Ascending aorta (tissue), 2 donors: ENCODE data around the gene SMS. TPM values are rescaled to one million over a fixed set of nuclear protein-coding genes. Genes with fewer than 3 reads are reported as not detected.

ENCODE experiments used
- DNase-seq, 2 donors: peaks; one replicate each; pipeline ENCODE4 v3.0.0-alpha.2; 2019; ENCODE audit warnings: low spot score in 2 of 2
- H3K27ac ChIP-seq, 2 donors: fragments of 200-600 bp; sonication (generic); one replicate each; pipeline ENCODE4 v1.5.1; 2016 to 2017; ENCODE audit warnings: mild to moderate bottlenecking in 1 of 2
- H3K27me3 ChIP-seq: fragments of 200-600 bp; sonication (generic); one replicate; pipeline ENCODE4 v1.5.1; 2017
- H3K36me3 ChIP-seq, 2 donors: fragments of 200-600 bp; sonication (generic); one replicate each; pipeline ENCODE4 v1.5.1; 2016
- H3K4me1 ChIP-seq, 2 donors: fragments of 200-600 bp; sonication (generic); one replicate each; pipeline ENCODE4 v1.5.1; 2016 to 2017; ENCODE audit warnings: mild to moderate bottlenecking in 1 of 2
- H3K4me3 ChIP-seq, 2 donors: fragments of 200-600 bp; sonication (generic); one replicate each; pipeline ENCODE4 v1.5.1; 2016 to 2017; ENCODE audit warnings: mild to moderate bottlenecking in 1 of 2
- H3K9me3 ChIP-seq, 2 donors: fragments of 200-600 bp; sonication (generic); one replicate each; pipeline ENCODE4 v1.5.1; 2016
- CTCF ChIP-seq, 3 experiments: fragments of 200-600 bp in 2 of 3; fragments of 450-650 bp in 1 of 3; sonication (generic) in 2 of 3; IDR thresholded peaks; one replicate each; pipeline ENCODE4 v1.5.1; 2016 to 2019; ENCODE audit warnings: antibody characterized with exemption in 3 of 3, mild to moderate bottlenecking in 1 of 3, moderate library complexity in 1 of 3
- intact Hi-C: fragments of 100-400 bp; cut with DNase I; formaldehyde crosslinking; loops from one replicate; pipeline ENCODE4 v1.15.1; 2023
- total RNA-seq: library from RNA; depleted of rRNA; stranded (reverse); fragments of >200 nt; gene quantifications from one replicate; pipeline ENCODE4 v1.1.0, GENCODE V29; 2016

The SMS gene
- total RNA-seq, 1 donor from 2014 or later: 35.1 TPM

- Histone ChIP-seq H3K9me3 (no peaks in the 10 kb centered on the region), H3K27ac (no peak overlapping the region), H3K4me3 (no peak overlapping the region), H3K4me1 (peaks cover 0 to 6% of the 10 kb centered on the region in 2 donors), H3K36me3 (no peaks in the 10 kb centered on the region), H3K27me3 (no peaks in the 10 kb centered on the region)
- DNase-seq: no peak
- intact Hi-C loops: loop anchor here (10.0 kb wide), 1 partner anchor 1425 kb away; no protein-coding TSS in a partner anchor
- no peak for TF ChIP-seq CTCF (IDR thresholded peaks at IDR 0.05)
Measured at GRCh38 chrX:21959362-21960051, 19.0 kb downstream of the SMS start.

DNA sequence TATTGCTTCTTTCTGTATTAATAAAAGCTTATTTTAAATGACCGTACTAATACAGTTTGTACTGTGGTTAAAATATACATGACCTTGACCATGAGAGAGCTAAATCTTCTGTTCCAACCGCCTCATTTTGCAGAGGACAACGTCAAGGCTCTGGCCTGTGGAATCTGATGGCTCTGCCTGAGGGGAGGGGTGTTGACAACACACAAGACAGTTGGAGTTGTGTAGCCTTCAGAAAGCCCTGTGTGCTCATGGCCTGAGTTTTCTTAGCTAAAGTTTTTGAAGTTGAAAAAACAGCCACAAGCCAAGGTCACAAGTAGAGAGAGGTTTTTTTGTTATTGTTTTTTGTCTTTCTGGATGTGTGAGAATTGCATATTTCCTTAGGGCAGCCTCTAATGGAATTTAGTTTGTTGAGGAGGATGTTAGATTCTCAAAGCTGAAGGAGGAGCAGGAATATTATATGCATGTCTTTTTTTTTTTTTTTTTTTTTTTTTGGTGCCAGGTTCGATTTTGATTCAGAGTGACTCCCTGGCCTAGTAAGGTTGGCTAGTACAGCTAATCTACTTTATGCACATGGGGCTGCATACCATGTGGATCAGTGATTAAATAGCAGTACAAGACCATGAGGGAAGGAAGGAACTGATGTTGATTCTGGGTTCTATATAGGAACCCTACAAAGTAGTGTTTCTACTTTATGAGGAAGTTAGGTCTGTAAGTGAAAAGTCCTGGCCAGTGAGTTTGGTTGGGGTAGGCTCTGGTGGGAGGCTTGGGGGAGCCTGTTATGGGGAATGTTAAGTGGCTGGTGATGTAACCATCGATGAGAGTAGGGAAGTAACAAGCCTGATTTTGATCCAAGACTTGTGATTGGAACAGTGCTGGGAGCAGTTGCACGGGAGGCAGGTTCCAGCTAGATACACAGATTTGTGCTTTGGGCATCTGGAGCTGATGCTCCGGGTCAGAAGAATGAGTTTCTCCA is 20.3 kb downstream of the SMS start:
- Histone ChIP-seq H3K4me1 (peaks cover 0 to 6% of the 10 kb centered on the region in 2 donors), H3K27ac (peak overlapping the region; percentile 14 to 18), H3K4me3 (no peak overlapping the region), H3K9me3 (no peaks in the 10 kb centered on the region), H3K27me3 (no peaks in the 10 kb centered on the region), H3K36me3 (no peaks in the 10 kb centered on the region)
- DNase-seq: no peak
- intact Hi-C loops: loop anchor here (10.0 kb wide), 1 partner anchor 1426 kb away; no protein-coding TSS in a partner anchor
- TF ChIP-seq CTCF (IDR thresholded peaks at IDR 0.05): no peak

DNA sequence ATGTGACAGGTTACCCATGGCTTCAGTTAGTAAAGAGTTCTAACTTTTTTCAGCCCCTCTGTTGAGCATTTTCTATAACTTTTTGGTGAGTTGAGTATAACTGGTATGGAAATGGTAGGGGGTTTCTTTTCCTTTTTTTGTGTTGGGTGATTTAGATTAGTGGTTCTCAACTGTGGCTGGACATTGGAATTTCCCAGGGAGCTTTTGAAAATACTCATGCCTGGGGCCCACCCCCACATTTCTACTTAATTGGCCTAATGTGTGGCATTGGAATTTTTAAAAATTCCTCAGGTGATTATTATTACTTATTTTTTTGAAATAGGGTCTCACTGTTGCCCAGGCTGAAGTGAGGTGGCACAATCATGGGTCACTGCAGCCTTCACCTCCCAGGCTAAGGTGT is 21.9 kb downstream of the SMS start:
- intact Hi-C loops: loop anchor here (10.0 kb wide), 1 partner anchor 1428 kb away; no protein-coding TSS in a partner anchor
- TF ChIP-seq CTCF (IDR thresholded peaks at IDR 0.05): no peak
- Histone ChIP-seq H3K4me1 (peaks cover 0 to 6% of the 10 kb centered on the region in 2 donors), H3K27me3 (no peaks in the 10 kb centered on the region), H3K27ac (peak overlapping the region in 1 of 2 donors; percentile 76), H3K36me3 (no peaks in the 10 kb centered on the region), H3K4me3 (no peak overlapping the region), H3K9me3 (no peaks in the 10 kb centered on the region)
- no peak for DNase-seq

GRCh38 chrX:21963269-21963668 is 22.8 kb downstream of the SMS start:
- H3K27me3 ChIP-seq: no peaks in the 10 kb centered on the region
- H3K9me3 ChIP-seq: no peaks in the 10 kb centered on the region
- peaks cover 0 to 4% of the 10 kb centered on the region in 2 donors for H3K36me3 ChIP-seq
- H3K4me3 ChIP-seq: no peak overlapping the region
- TF ChIP-seq CTCF (IDR thresholded peaks at IDR 0.05): no peak
- peaks cover 0 to 6% of the 10 kb centered on the region in 2 donors for H3K4me1 ChIP-seq
- H3K27ac ChIP-seq: peak overlapping the region; percentile 45 to 76
- DNase-seq: no peak
- intact Hi-C loops: loop anchor here (10.0 kb wide), 1 partner anchor 1428 kb away; no protein-coding TSS in a partner anchor

DNA sequence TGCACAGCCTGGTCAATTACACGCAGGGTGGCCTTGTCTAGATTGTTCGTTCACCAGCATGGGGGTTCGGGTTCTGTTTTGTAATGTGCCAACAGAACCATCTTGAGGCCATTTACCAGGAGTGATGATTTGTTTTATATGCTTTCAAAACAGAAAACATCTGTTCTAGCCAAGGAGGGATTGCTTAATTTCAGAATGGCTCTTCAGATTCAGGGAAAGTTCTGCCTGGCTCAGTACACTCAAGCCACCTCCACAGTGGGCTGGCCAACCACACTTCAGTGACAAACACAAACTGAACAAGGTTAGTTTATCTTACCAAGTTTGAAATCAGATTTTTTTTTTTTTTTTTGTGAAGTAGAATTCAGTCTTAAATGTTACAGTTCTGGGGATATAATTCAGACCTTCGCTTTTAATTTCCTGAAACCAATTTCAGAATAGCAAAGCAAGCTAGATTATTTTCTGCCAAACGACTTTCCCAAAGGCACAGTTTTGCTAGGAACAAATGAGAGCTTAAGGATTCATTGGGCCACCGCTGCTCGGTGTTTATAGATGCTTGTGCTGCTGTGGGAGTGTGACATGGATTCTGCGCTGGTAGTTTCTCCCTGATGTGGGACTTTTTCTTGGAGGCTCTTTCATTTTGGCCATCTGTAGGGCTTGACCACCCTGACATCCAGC is 23.4 kb downstream of the SMS start:
- peaks cover 0 to 6% of the 10 kb centered on the region in 2 donors for H3K4me1 ChIP-seq
- no peak for DNase-seq
- H3K27me3 ChIP-seq: no peaks in the 10 kb centered on the region
- peak overlapping the region; percentile 45 to 76 for H3K27ac ChIP-seq
- intact Hi-C loops: loop anchor here (10.0 kb wide), 1 partner anchor 1429 kb away; no protein-coding TSS in a partner anchor
- TF ChIP-seq CTCF (IDR thresholded peaks at IDR 0.05): no peak
- peaks cover 0 to 7% of the 10 kb centered on the region in 2 donors for H3K36me3 ChIP-seq
- no peak overlapping the region for H3K4me3 ChIP-seq
- no peaks in the 10 kb centered on the region for H3K9me3 ChIP-seq
